ENCODE measurements around the gene ENPP7.

ENPP7 gene

GRCh38 chr17:79777894-79778503, 47.3 kb downstream of the ENPP7 start, which contains the start of gene CBX2:
Gene CBX2 (plus strand): TSS chr17:79778148. CDS start chr17:79778236, 88 bp downstream.
- DNase-seq (ENCODE audit: low read depth): peak; percentile 63

- no peak for DNase-seq (ENCODE audit: low read depth)
Measured at GRCh38 chr17:79778504-79779083, 47.9 kb downstream of the ENPP7 start.

- no peak for DNase-seq (ENCODE audit: low read depth)
Measured at GRCh38 chr17:79779084-79779529, 48.4 kb downstream of the ENPP7 start.

- DNase-seq (ENCODE audit: low read depth): no peak
Measured at GRCh38 chr17:79779661-79780365, 49.1 kb downstream of the ENPP7 start.

GRCh38 chr17:79781012-79781650, 50.4 kb downstream of the ENPP7 start:
- no peak for DNase-seq (ENCODE audit: low read depth)

- DNase-seq (ENCODE audit: low read depth): no peak
Measured at GRCh38 chr17:79781736-79782575, 51.2 kb downstream of the ENPP7 start.

GRCh38 chr17:79783891-79784290, 53.1 kb downstream of the ENPP7 start:
- no peak for DNase-seq (ENCODE audit: low read depth)

GRCh38 chr17:79784353-79785016, 53.7 kb downstream of the ENPP7 start:
- DNase-seq (ENCODE audit: low read depth): no peak

- no peak for DNase-seq (ENCODE audit: low read depth)
Measured at GRCh38 chr17:79785017-79785899, 54.5 kb downstream of the ENPP7 start.

- DNase-seq (ENCODE audit: low read depth): no peak
Measured at GRCh38 chr17:79785900-79786810, 55.4 kb downstream of the ENPP7 start.

- DNase-seq (ENCODE audit: low read depth): no peak
Measured at GRCh38 chr17:79786930-79787643, 56.3 kb downstream of the ENPP7 start.

GRCh38 chr17:79788455-79788854, 57.7 kb downstream of the ENPP7 start:
- DNase-seq (ENCODE audit: low read depth): no peak

GRCh38 chr17:79788989-79789942, 58.5 kb downstream of the ENPP7 start:
- no peak for DNase-seq (ENCODE audit: low read depth)

GRCh38 chr17:79789943-79790804, 59.4 kb downstream of the ENPP7 start:
- no peak for DNase-seq (ENCODE audit: low read depth)

- no peak for DNase-seq (ENCODE audit: low read depth)
Measured at GRCh38 chr17:79790805-79791734, 60.3 kb downstream of the ENPP7 start.

Measured in T follicular helper cell (primary cell).